HEK293 (cell line): Measurements from ENCODE around the gene GNS.

Experiments used
- ELK4 ChIP-seq: IDR thresholded peaks from 2 replicates; pipeline ENCODE4 v1.6.1; 2011; ENCODE audit warnings: mild to moderate bottlenecking, low read depth, low read length, borderline replicate concordance
- HOXD13 ChIP-seq: sonication (generic); formaldehyde crosslinking; IDR thresholded peaks from 2 replicates; pipeline ENCODE4 v1.8.0; 2022; ENCODE audit warnings: missing genetic modification reagents, borderline replicate concordance
- PRDM4 ChIP-seq: fragments of 450-650 bp; formaldehyde crosslinking; IDR thresholded peaks from 2 replicates; pipeline ENCODE4 v1.5.1; 2017; ENCODE audit warnings: missing biosample characterization, missing genetic modification characterization
- REPIN1 ChIP-seq: fragments of 450-650 bp; formaldehyde crosslinking; IDR thresholded peaks from 2 replicates; pipeline ENCODE4 v1.5.1; 2017; ENCODE audit warnings: missing biosample characterization, missing genetic modification characterization, low read depth
- SALL2 ChIP-seq: fragments of 450-650 bp; formaldehyde crosslinking; IDR thresholded peaks from 2 replicates; pipeline ENCODE4 v1.5.0; 2017; ENCODE audit warnings: missing biosample characterization, mild to moderate bottlenecking, missing genetic modification characterization, borderline replicate concordance
- SP3 ChIP-seq: fragments of 450-650 bp; formaldehyde crosslinking; IDR thresholded peaks from 2 replicates; pipeline ENCODE4 v1.5.1; 2016; ENCODE audit warnings: missing biosample characterization, missing genetic modification characterization
- WT1 ChIP-seq: fragments of 450-650 bp; formaldehyde crosslinking; IDR thresholded peaks from 2 replicates; pipeline ENCODE4 v1.5.1; 2016; ENCODE audit warnings: missing biosample characterization, missing genetic modification characterization
- ZBTB1 ChIP-seq: fragments of 450-650 bp; formaldehyde crosslinking; IDR thresholded peaks from 2 replicates; pipeline ENCODE4 v1.5.1; 2016; ENCODE audit warnings: missing biosample characterization, missing genetic modification characterization
- ZBTB10 ChIP-seq: fragments of 450-650 bp; formaldehyde crosslinking; IDR thresholded peaks from 2 replicates; pipeline ENCODE4 v1.5.1; 2016; ENCODE audit warnings: missing biosample characterization, missing genetic modification characterization
- ZBTB44 ChIP-seq: fragments of 450-650 bp; IDR thresholded peaks from 2 replicates; pipeline ENCODE4 v1.5.1; 2018; ENCODE audit warnings: missing biosample characterization, mild to moderate bottlenecking, missing genetic modification characterization
- ZBTB48 ChIP-seq: fragments of 450-650 bp; formaldehyde crosslinking; IDR thresholded peaks from 2 replicates; pipeline ENCODE4 v1.5.1; 2016; ENCODE audit warnings: missing biosample characterization, missing genetic modification characterization
- ZEB2 ChIP-seq: fragments of 450-650 bp; formaldehyde crosslinking; IDR thresholded peaks from 2 replicates; pipeline ENCODE4 v1.5.1; 2016; ENCODE audit warnings: missing biosample characterization, missing genetic modification characterization
- ZFP69B ChIP-seq: fragments of 450-650 bp; formaldehyde crosslinking; IDR thresholded peaks from 2 replicates; pipeline ENCODE4 v1.5.1; 2016; ENCODE audit warnings: missing biosample characterization, missing genetic modification characterization
- ZNF169 ChIP-seq: fragments of 450-650 bp; formaldehyde crosslinking; IDR thresholded peaks from 2 replicates; pipeline ENCODE4 v1.5.1; 2016; ENCODE audit warnings: missing biosample characterization, missing genetic modification characterization
- ZNF302 ChIP-seq: fragments of 450-650 bp; formaldehyde crosslinking; IDR thresholded peaks from 2 replicates; pipeline ENCODE4 v1.5.1; 2016; ENCODE audit warnings: missing biosample characterization, missing genetic modification characterization, low read depth
- ZNF362 ChIP-seq: fragments of 450-650 bp; formaldehyde crosslinking; IDR thresholded peaks from 2 replicates; pipeline ENCODE4 v1.5.1; 2016; ENCODE audit warnings: missing biosample characterization, missing genetic modification characterization
- ZNF394 ChIP-seq: fragments of 450-650 bp; formaldehyde crosslinking; IDR thresholded peaks from 2 replicates; pipeline ENCODE4 v1.5.1; 2016; ENCODE audit warnings: missing biosample characterization, missing genetic modification characterization, mild to moderate bottlenecking, moderate library complexity, borderline replicate concordance
- ZNF529 ChIP-seq: fragments of 450-650 bp; formaldehyde crosslinking; IDR thresholded peaks from 2 replicates; pipeline ENCODE4 v1.5.1; 2017; ENCODE audit warnings: missing genetic modification characterization, missing biosample characterization; ENCODE audit not compliant: insufficient replicate concordance
- ZNF561 ChIP-seq: fragments of 450-650 bp; IDR thresholded peaks from 2 replicates; pipeline ENCODE4 v1.5.1; 2018; ENCODE audit warnings: missing biosample characterization, missing genetic modification characterization, borderline replicate concordance
- ZNF610 ChIP-seq: fragments of 450-650 bp; formaldehyde crosslinking; IDR thresholded peaks from 2 replicates; pipeline ENCODE4 v1.5.1; 2016; ENCODE audit warnings: missing biosample characterization, missing genetic modification characterization, borderline replicate concordance
- ZNF658 ChIP-seq: fragments of 450-650 bp; formaldehyde crosslinking; IDR thresholded peaks from 2 replicates; pipeline ENCODE4; 2016; ENCODE audit warnings: missing biosample characterization, missing genetic modification characterization
- ZNF843 ChIP-seq: fragments of 450-650 bp; formaldehyde crosslinking; IDR thresholded peaks from 2 replicates; pipeline ENCODE4 v1.5.1; 2016; ENCODE audit warnings: missing biosample characterization, missing genetic modification characterization
- ZSCAN30 ChIP-seq: fragments of 450-650 bp; IDR thresholded peaks from 2 replicates; pipeline ENCODE4 v1.5.1; 2018; ENCODE audit warnings: missing biosample characterization, mild to moderate bottlenecking, missing genetic modification characterization, moderate library complexity
- TF ChIP-seq, protein P1 (sequence below): fragments of 450-650 bp; formaldehyde crosslinking; IDR thresholded peaks from 2 replicates; pipeline ENCODE4 v1.5.1; 2017; ENCODE audit warnings: missing biosample characterization, missing genetic modification characterization

Gene GNS

DNA sequence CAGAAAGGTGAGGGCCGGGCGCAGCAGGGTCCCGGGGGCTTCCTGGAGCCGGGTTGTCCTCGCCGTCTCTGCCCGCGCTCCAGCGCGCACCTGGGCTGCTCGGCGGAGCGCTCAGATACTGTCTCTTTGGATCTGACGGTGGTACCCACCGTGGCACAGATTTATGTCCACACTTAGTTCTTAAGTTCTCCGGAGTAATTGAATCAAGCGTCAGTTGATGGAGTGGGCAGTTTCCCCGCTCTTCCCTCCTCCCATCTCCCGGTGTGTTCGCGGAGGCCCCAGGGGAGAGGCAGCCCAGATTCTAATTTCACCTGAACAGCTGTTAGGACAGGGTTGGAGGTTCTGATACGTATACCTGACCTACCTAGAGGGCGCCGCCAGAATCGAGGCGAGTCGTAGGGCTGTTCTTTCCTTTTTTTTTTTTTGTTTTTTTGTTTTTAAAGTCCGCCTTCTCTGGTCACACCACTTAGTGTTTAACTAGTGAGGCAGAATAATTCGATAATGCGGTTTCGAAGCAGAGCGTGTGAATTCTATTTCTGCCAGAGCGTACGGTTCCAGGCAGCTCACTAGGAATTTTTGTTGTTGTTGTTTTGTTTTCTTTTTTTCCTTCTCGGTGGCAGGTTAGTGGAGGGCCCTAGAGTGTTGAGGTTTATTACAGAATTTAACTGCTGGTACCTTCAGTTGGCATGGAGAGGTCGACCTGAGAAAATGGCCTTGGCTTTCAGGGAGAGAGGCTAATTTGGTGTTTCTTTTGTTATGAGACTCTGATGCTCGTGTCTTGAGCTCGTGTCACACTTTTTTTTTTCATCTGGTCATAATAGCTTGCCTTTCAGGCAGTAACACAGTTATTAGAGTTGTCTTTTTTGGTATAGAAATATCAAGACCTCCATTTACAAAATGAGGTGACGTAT, 22.3 kb upstream of the GNS start (continued):
- TF ChIP-seq PRDM4 (tag by site-specific recombination) = no peak
- no peak for TF ChIP-seq ZBTB10 (tag by site-specific recombination)
- no peak for TF ChIP-seq ZNF658
- TF ChIP-seq ZNF169 = no peak
- TF ChIP-seq SALL2 (tag by site-specific recombination) = no peak
- TF ChIP-seq ZNF610 (tag by site-specific recombination) = no peak
- peak; percentile 10; the same call in 1 of the 2 replicates for TF ChIP-seq ZNF394 (tag by site-specific recombination)
- TF ChIP-seq ZEB2 = peak; percentile 96
- peak; percentile 39; the same call in 1 of the 2 replicates for TF ChIP-seq ZNF561 (tag by site-specific recombination)
- no peak for TF ChIP-seq REPIN1 (tag by site-specific recombination)
- TF ChIP-seq ZNF529 (tag by site-specific recombination) = no peak
- TF ChIP-seq ZBTB48 (tag by site-specific recombination) = no peak
- TF ChIP-seq SP3 (tag by site-specific recombination) = no peak
- peak; percentile 95 for TF ChIP-seq ZNF362 (tag by site-specific recombination)
- 0 out of 2 replicates have a peak, but pooled peaks have one; percentile 29 for TF ChIP-seq ZNF843
- TF ChIP-seq, protein P1, sequence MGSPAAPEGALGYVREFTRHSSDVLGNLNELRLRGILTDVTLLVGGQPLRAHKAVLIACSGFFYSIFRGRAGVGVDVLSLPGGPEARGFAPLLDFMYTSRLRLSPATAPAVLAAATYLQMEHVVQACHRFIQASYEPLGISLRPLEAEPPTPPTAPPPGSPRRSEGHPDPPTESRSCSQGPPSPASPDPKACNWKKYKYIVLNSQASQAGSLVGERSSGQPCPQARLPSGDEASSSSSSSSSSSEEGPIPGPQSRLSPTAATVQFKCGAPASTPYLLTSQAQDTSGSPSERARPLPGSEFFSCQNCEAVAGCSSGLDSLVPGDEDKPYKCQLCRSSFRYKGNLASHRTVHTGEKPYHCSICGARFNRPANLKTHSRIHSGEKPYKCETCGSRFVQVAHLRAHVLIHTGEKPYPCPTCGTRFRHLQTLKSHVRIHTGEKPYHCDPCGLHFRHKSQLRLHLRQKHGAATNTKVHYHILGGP (tag by site-specific recombination) = no peak
- TF ChIP-seq ELK4 = no peak
- TF ChIP-seq ZFP69B (tag by site-specific recombination) = no peak
- 0 out of 2 replicates have a peak, but pooled peaks have one; percentile 7 for TF ChIP-seq ZBTB44 (tag by site-specific recombination)
- no peak for TF ChIP-seq ZBTB1 (tag by site-specific recombination)
- no peak for TF ChIP-seq WT1 (tag by site-specific recombination)
- no peak for TF ChIP-seq ZSCAN30 (tag by site-specific recombination)
- TF ChIP-seq HOXD13 = no peak
- no peak for TF ChIP-seq ZNF302
